Measurements from ENCODE around the gene IRX4. TPM values are rescaled to one million over a fixed set of nuclear protein-coding genes. Genes with fewer than 3 reads are reported as not detected.
A peak's percentile ranks its signal among the peaks of the same experiment; 100 is the strongest.

Gene IRX4
- total and polyA plus RNA-seq, 9 of the 15 experiments (the other 6 are each of a cell fraction or from before 2014, with no cell fraction given) = not detected

DNA sequence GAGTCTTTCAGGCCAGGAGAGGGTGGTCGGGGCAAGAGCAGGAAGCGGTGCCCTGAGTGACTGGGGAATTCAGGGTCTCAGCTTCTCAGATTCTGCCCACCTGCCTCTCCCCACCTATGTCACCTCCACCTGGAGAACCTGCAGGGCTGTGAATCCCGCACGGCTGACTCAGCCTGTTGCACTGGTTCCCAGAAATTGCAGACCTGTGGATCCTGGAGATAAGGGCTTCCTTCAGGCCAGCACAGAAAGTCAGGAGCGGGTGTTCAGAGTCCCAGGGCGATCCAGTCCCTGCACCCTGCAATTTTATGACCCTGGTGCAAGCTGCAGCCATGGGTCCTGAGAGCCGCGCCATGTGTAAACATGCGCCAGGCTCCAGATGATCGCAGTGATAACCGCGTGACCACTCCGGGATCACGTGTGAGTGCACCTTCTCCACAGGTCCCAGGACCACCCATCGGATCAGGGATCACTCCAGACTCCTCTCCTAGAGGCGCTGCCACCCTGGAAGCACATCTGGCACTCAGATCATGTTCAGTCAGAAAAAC is 17.8 kb downstream of the IRX4 start:
- Histone ChIP-seq H3K36me3 (ENCODE audit: control insufficient read depth, insufficient read depth, low read length) (no peaks in the 10 kb centered on the region), H3K27ac (ENCODE audit: extremely low read depth, low read depth, low read length) (no peak overlapping the region), H3K4me2 (ENCODE audit: insufficient read depth, low read length) (no peak overlapping the region), H2AFZ (ENCODE audit: low read depth, low read length) (no peak overlapping the region), H3K79me2 (ENCODE audit: control insufficient read depth, insufficient read depth, low read length) (no peaks in the 10 kb centered on the region), H3K9me1 (ENCODE audit: control insufficient read depth, insufficient read depth, low read length) (no peaks in the 10 kb centered on the region), H3K27me3 (ENCODE audit: control insufficient read depth in 2 of 2, insufficient read depth in 2 of 2, low read length in 2 of 2) (peaks cover 59 to 89% of the 10 kb centered on the region in 2 experiments), H3K4me1 (replicated peaks in 1 of 2; ENCODE audit: control insufficient read depth in 2 of 2, insufficient read depth in 2 of 2, low read length in 2 of 2) (no peaks in the 10 kb centered on the region; a peak in 1 of 5 replicates), H3K9me3 (replicated peaks; ENCODE audit: control insufficient read depth, insufficient read depth, low read depth, low read length) (no peaks in the 10 kb centered on the region; the same call in 1 of the 2 replicates), H3K4me3 (no peak overlapping the region), H3K9ac (ENCODE audit: insufficient read depth in 1 of 2, low read depth in 2 of 2, low read length in 2 of 2) (no peak overlapping the region), H4K20me1 (replicated peaks; ENCODE audit: control insufficient read depth, insufficient read depth, low read length) (peaks cover 10% of the 10 kb centered on the region)
- BruUV-seq (replicated peaks) = no TSS peak
- 1% methylated on average over 16 of the region's 16 CpGs for WGBS (ENCODE audit: insufficient coverage, low coverage, missing lambda C conversion rate)
- ChIA-PET CTCF (ENCODE audit: low intra/inter-chr PET ratio) (no interaction called here), POLR2A (no interaction called here)
- no peak for FAIRE-seq
- DNase-seq (ENCODE audit: extremely low read depth in 1 of 4, low spot score in 3 of 4) = no peak
- intact Hi-C loops (cut with micrococcal nuclease) (no loop called here), in situ Hi-C loops (cut with MboI) (no loop called here)
- ATAC-seq = no peak
- TF ChIP-seq, protein P1, sequence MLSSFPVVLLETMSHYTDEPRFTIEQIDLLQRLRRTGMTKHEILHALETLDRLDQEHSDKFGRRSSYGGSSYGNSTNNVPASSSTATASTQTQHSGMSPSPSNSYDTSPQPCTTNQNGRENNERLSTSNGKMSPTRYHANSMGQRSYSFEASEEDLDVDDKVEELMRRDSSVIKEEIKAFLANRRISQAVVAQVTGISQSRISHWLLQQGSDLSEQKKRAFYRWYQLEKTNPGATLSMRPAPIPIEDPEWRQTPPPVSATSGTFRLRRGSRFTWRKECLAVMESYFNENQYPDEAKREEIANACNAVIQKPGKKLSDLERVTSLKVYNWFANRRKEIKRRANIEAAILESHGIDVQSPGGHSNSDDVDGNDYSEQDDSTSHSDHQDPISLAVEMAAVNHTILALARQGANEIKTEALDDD (IDR thresholded peaks at IDR 0.05) = no peak
- TF ChIP-seq AFF4 (CRISPR knock-in tag; IDR thresholded peaks at IDR 0.05) = no peak
- 0 out of 2 replicates have a peak, but pooled peaks have one; percentile 28 for TF ChIP-seq EZH2 (IDR thresholded peaks at IDR 0.05; ENCODE audit: borderline replicate concordance, low read depth, low read length)
- TF ChIP-seq CTCFL (IDR thresholded peaks at IDR 0.05; ENCODE audit: borderline replicate concordance, insufficient read depth, low read depth, low read length, poor library complexity, severe bottlenecking) = no peak

All from K562 (cell line).